Measurements from ENCODE around the gene PRKCQ.

GRCh38 chr10:6516929-6517284 is 63.2 kb downstream of the PRKCQ start:
- no peak for TF ChIP-seq CTCF (IDR thresholded peaks at IDR 0.05; ENCODE audit: low read depth, low read length)
- no peak for TF ChIP-seq MYC (IDR thresholded peaks at IDR 0.05; ENCODE audit: low read depth, low read length)
- no peak for TF ChIP-seq POLR2A (IDR thresholded peaks at IDR 0.05; ENCODE audit: extremely low read depth, insufficient read length)
- TF ChIP-seq MAX (IDR thresholded peaks at IDR 0.05; ENCODE audit: low read depth, low read length), result no peak
